Ovary (tissue), 3 donors: ENCODE results near the gene GDF10.

ENCODE experiments used
- EP300 ChIP-seq: sonication (generic); formaldehyde crosslinking; IDR thresholded peaks from one replicate; pipeline ENCODE4 v1.6.1; 2017; ENCODE audit warnings: antibody characterized with exemption
- TF ChIP-seq, protein P1 (sequence below), 3 donors: fragments of 450-650 bp in 2 of 3; fragments of 200-600 bp in 1 of 3; IDR thresholded peaks; one replicate each; pipeline versions ENCODE4 v1.5.1 to v1.8.0; 2016 to 2022; ENCODE audit warnings: antibody characterized with exemption in 3 of 3, mild to moderate bottlenecking in 1 of 3
- donor health status: DM: no; HTN: no; CAD: no.

DNA sequence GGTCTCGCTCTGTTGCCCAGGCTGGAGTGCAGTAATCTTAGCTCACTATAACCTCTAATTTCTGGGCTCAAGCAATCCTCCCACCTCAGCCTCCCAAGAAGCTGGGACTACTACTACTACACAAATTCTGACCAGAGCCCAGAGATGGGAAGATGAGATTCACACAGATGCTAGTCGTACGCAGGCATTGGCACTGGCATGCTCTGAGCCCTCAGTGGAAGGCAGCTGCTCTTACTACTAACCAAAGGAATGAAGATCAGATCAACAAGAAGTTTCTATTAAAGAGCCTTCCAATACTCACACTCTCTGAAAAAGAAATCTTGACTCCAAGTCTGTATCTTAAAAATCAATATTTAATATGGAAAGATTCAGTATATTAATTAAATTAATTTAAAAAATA lies 32.9 kb downstream of the GDF10 start:
- TF ChIP-seq, protein P1, sequence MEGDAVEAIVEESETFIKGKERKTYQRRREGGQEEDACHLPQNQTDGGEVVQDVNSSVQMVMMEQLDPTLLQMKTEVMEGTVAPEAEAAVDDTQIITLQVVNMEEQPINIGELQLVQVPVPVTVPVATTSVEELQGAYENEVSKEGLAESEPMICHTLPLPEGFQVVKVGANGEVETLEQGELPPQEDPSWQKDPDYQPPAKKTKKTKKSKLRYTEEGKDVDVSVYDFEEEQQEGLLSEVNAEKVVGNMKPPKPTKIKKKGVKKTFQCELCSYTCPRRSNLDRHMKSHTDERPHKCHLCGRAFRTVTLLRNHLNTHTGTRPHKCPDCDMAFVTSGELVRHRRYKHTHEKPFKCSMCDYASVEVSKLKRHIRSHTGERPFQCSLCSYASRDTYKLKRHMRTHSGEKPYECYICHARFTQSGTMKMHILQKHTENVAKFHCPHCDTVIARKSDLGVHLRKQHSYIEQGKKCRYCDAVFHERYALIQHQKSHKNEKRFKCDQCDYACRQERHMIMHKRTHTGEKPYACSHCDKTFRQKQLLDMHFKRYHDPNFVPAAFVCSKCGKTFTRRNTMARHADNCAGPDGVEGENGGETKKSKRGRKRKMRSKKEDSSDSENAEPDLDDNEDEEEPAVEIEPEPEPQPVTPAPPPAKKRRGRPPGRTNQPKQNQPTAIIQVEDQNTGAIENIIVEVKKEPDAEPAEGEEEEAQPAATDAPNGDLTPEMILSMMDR (IDR thresholded peaks at IDR 0.05) = no peak
- TF ChIP-seq EP300 = no peak
